Measurements from ENCODE around the gene RMI2. TPM values are rescaled to one million over a fixed set of nuclear protein-coding genes. Genes with fewer than 3 reads are reported as not detected.

RMI2 gene
- total RNA-seq, 2 donors from 2014 or later = 55.2 to 62.3 TPM

- no peaks in the 10 kb centered on the region for H3K9me3 ChIP-seq (ENCODE audit: control insufficient read depth, low read length)
- no peak overlapping the region for H3K4me3 Mint-ChIP-seq
- H3K27me3 ChIP-seq (ENCODE audit: control insufficient read depth, insufficient read depth, low read length, poor library complexity, severe bottlenecking) = no peaks in the 10 kb centered on the region
- H3K36me3 Mint-ChIP-seq (ENCODE audit: low read depth) = no peaks in the 10 kb centered on the region
- H3K4me3 ChIP-seq (ENCODE audit: low read length) = no peak overlapping the region
- no peaks in the 10 kb centered on the region for H3K36me3 ChIP-seq (ENCODE audit: control insufficient read depth, insufficient read depth, low read length)
- H3K27ac Mint-ChIP-seq = peak overlapping the region; percentile 73
- no peak overlapping the region for H3K9ac ChIP-seq (ENCODE audit: extremely low read depth, low read length, poor library complexity, severe bottlenecking)
- WGBS, 2 experiments (ENCODE audit: insufficient coverage in 1 of 2, insufficient read length in 1 of 2) = 58 to 75% methylated on average over 7 to 8 of the region's 8 CpGs
- H3K4me1 ChIP-seq (ENCODE audit: control insufficient read depth, insufficient read depth, low read length) = no peaks in the 10 kb centered on the region
- DNase-seq = peak; percentile 83
- peaks cover 21% of the 10 kb centered on the region for H3K4me1 Mint-ChIP-seq
- no peaks in the 10 kb centered on the region for H3K9me3 Mint-ChIP-seq
- H3K27ac ChIP-seq (ENCODE audit: low read depth, low read length) = peak overlapping the region; percentile 32
- TF ChIP-seq CTCF (conservative IDR thresholded peaks at IDR 0.05) = no peak
- H3K27me3 Mint-ChIP-seq (ENCODE audit: insufficient read depth) = peaks cover 10% of the 10 kb centered on the region
Observed at GRCh38 chr16:11312718-11313492, 32.4 kb upstream of the RMI2 start.

- no peak for TF ChIP-seq CTCF (conservative IDR thresholded peaks at IDR 0.05)
- Histone ChIP-seq H3K9me3 (ENCODE audit: control insufficient read depth, low read length) (no peaks in the 10 kb centered on the region), H3K4me1 (ENCODE audit: control insufficient read depth, insufficient read depth, low read length) (no peaks in the 10 kb centered on the region), H3K36me3 (ENCODE audit: control insufficient read depth, insufficient read depth, low read length) (no peaks in the 10 kb centered on the region), H3K27me3 (ENCODE audit: control insufficient read depth, insufficient read depth, low read length, poor library complexity, severe bottlenecking) (no peaks in the 10 kb centered on the region), H3K4me3 (ENCODE audit: low read length) (no peak overlapping the region), H3K27ac (ENCODE audit: low read depth, low read length) (no peak overlapping the region), H3K9ac (ENCODE audit: extremely low read depth, low read length, poor library complexity, severe bottlenecking) (no peak overlapping the region)
- H3K27ac Mint-ChIP-seq = peak overlapping the region; percentile 72
- H3K36me3 Mint-ChIP-seq (ENCODE audit: low read depth) = no peaks in the 10 kb centered on the region
- peaks cover 21% of the 10 kb centered on the region for H3K4me1 Mint-ChIP-seq
- H3K27me3 Mint-ChIP-seq (ENCODE audit: insufficient read depth) = peaks cover 10% of the 10 kb centered on the region
- no peak for DNase-seq
- H3K4me3 Mint-ChIP-seq = no peak overlapping the region
- H3K9me3 Mint-ChIP-seq = no peaks in the 10 kb centered on the region
- WGBS, 2 experiments (ENCODE audit: insufficient coverage in 1 of 2, insufficient read length in 1 of 2) = 91 to 98% methylated on average over 5 to 9 of the region's 9 CpGs
Observed at GRCh38 chr16:11313493-11314308, 31.6 kb upstream of the RMI2 start.

- H3K27me3 ChIP-seq (ENCODE audit: control insufficient read depth, insufficient read depth, low read length, poor library complexity, severe bottlenecking) = no peaks in the 10 kb centered on the region
- no peak overlapping the region for H3K9ac ChIP-seq (ENCODE audit: extremely low read depth, low read length, poor library complexity, severe bottlenecking)
- H3K4me3 Mint-ChIP-seq = no peak overlapping the region
- no peaks in the 10 kb centered on the region for H3K9me3 ChIP-seq (ENCODE audit: control insufficient read depth, low read length)
- H3K27me3 Mint-ChIP-seq (ENCODE audit: insufficient read depth) = peaks cover 10% of the 10 kb centered on the region
- peak overlapping the region; percentile 30 for H3K27ac Mint-ChIP-seq
- H3K36me3 ChIP-seq (ENCODE audit: control insufficient read depth, insufficient read depth, low read length) = no peaks in the 10 kb centered on the region
- H3K4me1 ChIP-seq (ENCODE audit: control insufficient read depth, insufficient read depth, low read length) = no peaks in the 10 kb centered on the region
- H3K4me1 Mint-ChIP-seq = peaks cover 21% of the 10 kb centered on the region
- TF ChIP-seq CTCF (conservative IDR thresholded peaks at IDR 0.05) = no peak
- DNase-seq = no peak
- H3K27ac ChIP-seq (ENCODE audit: low read depth, low read length) = no peak overlapping the region
- H3K36me3 Mint-ChIP-seq (ENCODE audit: low read depth) = no peaks in the 10 kb centered on the region
- WGBS, 2 experiments (ENCODE audit: insufficient coverage in 1 of 2, insufficient read length in 1 of 2) = 89 to 92% methylated on average over 5 to 8 of the region's 8 CpGs
- H3K4me3 ChIP-seq (ENCODE audit: low read length) = no peak overlapping the region
- H3K9me3 Mint-ChIP-seq = no peaks in the 10 kb centered on the region
Observed at GRCh38 chr16:11314309-11314894, 30.9 kb upstream of the RMI2 start.

All from endodermal cell (in vitro differentiated cells).